GM23338 (cell line): Measurements from ENCODE around the gene ZNF536. TPM values are rescaled to one million over a fixed set of nuclear protein-coding genes. Genes with fewer than 3 reads are reported as not detected.

Experiments used
- ATAC-seq: fragments of 200-7000 bp; cut with Tn5 transposase; 3 replicates; pipeline ENCODE4 v1.9.1; 2020
- DNase-seq: peaks from one replicate; pipeline ENCODE4 v3.0.0-alpha.2; 2015; ENCODE audit warnings: low spot score
- H2AFZ ChIP-seq: fragments of 200-600 bp; sonication (generic); 2 replicates; pipeline ENCODE4 v1.8.0; 2016; ENCODE audit warnings: antibody characterized with exemption, mild to moderate bottlenecking, moderate library complexity
- H3F3A ChIP-seq: fragments of 200-600 bp; sonication (generic); replicated peaks from 2 replicates; pipeline ENCODE4 v1.8.0; 2017; ENCODE audit warnings: antibody characterized with exemption, mixed run types, low read depth
- H3K27ac ChIP-seq: fragments of 200-600 bp; sonication (generic); 2 replicates; pipeline ENCODE4 v1.6.1; 2016; ENCODE audit warnings: low read depth
- H3K27me3 ChIP-seq: fragments of 200-600 bp; sonication (generic); 2 replicates; pipeline ENCODE4 v1.8.0; 2016; ENCODE audit warnings: mild to moderate bottlenecking, mixed run types, moderate library complexity; ENCODE audit not compliant: insufficient read depth
- H3K36me3 ChIP-seq: fragments of 200-600 bp; sonication (generic); 2 replicates; pipeline ENCODE4 v1.8.0; 2016; ENCODE audit warnings: mild to moderate bottlenecking; ENCODE audit not compliant: insufficient read depth
- H3K4me1 ChIP-seq: fragments of 200-600 bp; sonication (generic); 2 replicates; pipeline ENCODE4 v1.8.0; 2016; ENCODE audit warnings: mild to moderate bottlenecking, moderate library complexity; ENCODE audit not compliant: insufficient read depth
- H3K4me2 ChIP-seq: fragments of 200-600 bp; sonication (generic); 2 replicates; pipeline ENCODE4 v1.7.1; 2017; ENCODE audit warnings: mixed run types
- H3K4me3 ChIP-seq: fragments of 200-600 bp; sonication (generic); 2 replicates; pipeline ENCODE4 v1.6.1; 2016; ENCODE audit warnings: mixed run types
- H3K79me2 ChIP-seq: fragments of 200-600 bp; sonication (generic); replicated peaks from 2 replicates; pipeline ENCODE4 v1.8.0; 2017; ENCODE audit warnings: mild to moderate bottlenecking; ENCODE audit not compliant: insufficient read depth
- H3K9me2 ChIP-seq: fragments of 200-600 bp; sonication (generic); 2 replicates; pipeline ENCODE4 v1.8.0; 2017; ENCODE audit not compliant: insufficient read depth
- H4K20me1 ChIP-seq: fragments of 200-600 bp; sonication (generic); replicated peaks from 2 replicates; pipeline ENCODE4 v1.8.0; 2017; ENCODE audit warnings: mild to moderate bottlenecking; ENCODE audit not compliant: insufficient read depth
- H3K27ac Mint-ChIP-seq: 2 replicates; pipeline ENCODE4 v1.8.0; 2020; ENCODE audit warnings: inconsistent platforms, mild to moderate bottlenecking, moderate library complexity, mixed read lengths
- H3K27me3 Mint-ChIP-seq: 3 replicates; pipeline ENCODE4 v1.8.0; 2022; ENCODE audit warnings: low read depth, mild to moderate bottlenecking, moderate library complexity, mixed read lengths, inconsistent platforms; ENCODE audit not compliant: insufficient read depth, poor library complexity
- H3K36me3 Mint-ChIP-seq: 3 replicates; pipeline ENCODE4 v1.8.0; 2021; ENCODE audit warnings: low read depth, mild to moderate bottlenecking, inconsistent platforms, moderate library complexity, mixed read lengths
- H3K4me1 Mint-ChIP-seq: 3 replicates; pipeline ENCODE4 v1.8.0; 2020; ENCODE audit warnings: mild to moderate bottlenecking, inconsistent platforms, mixed read lengths
- H3K4me3 Mint-ChIP-seq: 3 replicates; pipeline ENCODE4 v1.8.0; 2021; ENCODE audit warnings: moderate library complexity, mild to moderate bottlenecking, inconsistent platforms, mixed read lengths
- H3K9me3 Mint-ChIP-seq: 3 replicates; pipeline ENCODE4 v1.8.0; 2020; ENCODE audit warnings: moderate library complexity, mild to moderate bottlenecking, inconsistent platforms, mixed read lengths
- CREB1 ChIP-seq: fragments of 250-450 bp; sonication (Bioruptor Pico); IDR thresholded peaks from 2 replicates; pipeline ENCODE4 v1.5.0; 2020; ENCODE audit warnings: low read depth, mild to moderate bottlenecking, moderate library complexity
- CTCF ChIP-seq, 2 experiments: fragments of 200-600 bp in 1 of 2; sonication (generic) in 1 of 2; conservative IDR thresholded peaks; 2 replicates each; pipeline versions ENCODE4 v1.5.1 to v1.6.1; 2016 to 2017; ENCODE audit warnings: antibody characterized with exemption in 2 of 2, low read depth in 2 of 2, mild to moderate bottlenecking in 2 of 2, moderate library complexity in 1 of 2
- ETS1 ChIP-seq: IDR thresholded peaks from 2 replicates; pipeline ENCODE4 v1.6.1; 2016; ENCODE audit warnings: antibody characterized with exemption
- EZH2 ChIP-seq: fragments of 200-600 bp; sonication (generic); IDR thresholded peaks from one replicate; pipeline ENCODE4 v1.8.0; 2017; ENCODE audit warnings: antibody characterized with exemption, mild to moderate bottlenecking, low read depth; ENCODE audit not compliant: unreplicated experiment
- EZH2phosphoT487 ChIP-seq: fragments of 200-600 bp; sonication (generic); IDR thresholded peaks from one replicate; pipeline ENCODE4 v1.8.1; 2018; ENCODE audit warnings: antibody characterized with exemption; ENCODE audit not compliant: unreplicated experiment
- JUNB ChIP-seq: IDR thresholded peaks from one replicate; pipeline ENCODE4 v1.6.1; 2016; ENCODE audit warnings: antibody characterized with exemption; ENCODE audit not compliant: unreplicated experiment
- NANOG ChIP-seq: IDR thresholded peaks from 2 replicates; pipeline ENCODE4 v1.6.1; 2016; ENCODE audit warnings: antibody characterized with exemption, borderline replicate concordance
- POLR2AphosphoS5 ChIP-seq: IDR thresholded peaks from 2 replicates; pipeline ENCODE4 v1.6.1; 2016; ENCODE audit warnings: antibody characterized with exemption, low read depth
- REST ChIP-seq: IDR thresholded peaks from one replicate; pipeline ENCODE4 v1.6.1; 2018; ENCODE audit warnings: antibody characterized with exemption; ENCODE audit not compliant: unreplicated experiment
- STAT1 ChIP-seq: IDR thresholded peaks from one replicate; pipeline ENCODE4 v1.6.1; 2016; ENCODE audit warnings: antibody characterized with exemption; ENCODE audit not compliant: unreplicated experiment
- ZNF114 ChIP-seq: fragments of 250-450 bp; sonication (Bioruptor Pico); IDR thresholded peaks from 2 replicates; pipeline ENCODE4 v1.5.0; 2020; ENCODE audit warnings: mild to moderate bottlenecking, moderate library complexity
- ZNF331 ChIP-seq: fragments of 250-450 bp; sonication (Bioruptor Pico); IDR thresholded peaks from 2 replicates; pipeline ENCODE4 v1.5.0; 2020; ENCODE audit warnings: low read depth, mild to moderate bottlenecking, moderate library complexity
- ZNF462 ChIP-seq: fragments of 250-450 bp; sonication (Bioruptor Pico); IDR thresholded peaks from 2 replicates; pipeline ENCODE4 v1.5.0; 2020; ENCODE audit warnings: mild to moderate bottlenecking, moderate library complexity
- polyA plus RNA-seq: library from polyadenylated mRNA; unstranded; fragments of >200 nt; fragmentation: Nextera tagmentation; extraction: Ambion mirVana; gene quantifications from 2 replicates; pipeline ENCODE4 v1.2.1, GENCODE V29; 2016
- total RNA-seq: library from RNA; depleted of rRNA; stranded (reverse); fragments of >200 nt; shearing (Covaris generic); gene quantifications from 2 replicates; pipeline ENCODE4 v1.2.3, GENCODE V29; 2014

The ZNF536 gene
- total and polyA plus RNA-seq, 2 experiments from 2014 or later, result 0.07 TPM; not detected in 1

GRCh38 chr19:30325676-30326392 lies 46.4 kb upstream of the ZNF536 start:
- Histone ChIP-seq H4K20me1 (no peaks in the 10 kb centered on the region), H3K27me3 (no peaks in the 10 kb centered on the region), H3K79me2 (no peaks in the 10 kb centered on the region), H3F3A (no peaks in the 10 kb centered on the region), H3K36me3 (no peaks in the 10 kb centered on the region), H3K27ac (no peak overlapping the region), H2AFZ (no peak overlapping the region; the same call in 1 of the 2 replicates), H3K9me2 (peaks cover 15% of the 10 kb centered on the region), H3K4me1 (no peaks in the 10 kb centered on the region), H3K4me3 (no peak overlapping the region), H3K4me2 (no peak overlapping the region)
- DNase-seq, result no peak
- no peak for ATAC-seq
- peaks cover 1% of the 10 kb centered on the region for H3K27me3 Mint-ChIP-seq
- no peak for TF ChIP-seq NANOG
- no peak for TF ChIP-seq REST
- TF ChIP-seq ETS1, result no peak
- TF ChIP-seq ZNF331 (CRISPR knock-in tag), result no peak
- no peak for TF ChIP-seq JUNB
- TF ChIP-seq ZNF114 (CRISPR knock-in tag), result no peak
- TF ChIP-seq ZNF462, result no peak
- TF ChIP-seq POLR2AphosphoS5, result no peak
- TF ChIP-seq EZH2phosphoT487, result no peak
- TF ChIP-seq EZH2, result no peak
- TF ChIP-seq STAT1, result no peak
- no peak for TF ChIP-seq CREB1 (CRISPR knock-in tag)
- no peak for TF ChIP-seq CTCF (conservative IDR thresholded peaks at IDR 0.05; ENCODE audit: low read depth in 2 of 2)
- no peak overlapping the region for H3K27ac Mint-ChIP-seq
- H3K36me3 Mint-ChIP-seq, result no peaks in the 10 kb centered on the region; the same call in 2 of the 3 replicates
- no peak overlapping the region for H3K4me3 Mint-ChIP-seq
- no peaks in the 10 kb centered on the region; the same call in 2 of the 3 replicates for H3K9me3 Mint-ChIP-seq
- H3K4me1 Mint-ChIP-seq, result peaks cover 3% of the 10 kb centered on the region; the same call in 1 of the 3 replicates
